Ovary (tissue), 3 donors: Measurements from ENCODE around the gene ABCC4.

ENCODE experiments used
- CTCF ChIP-seq, 3 donors: fragments of 450-650 bp in 2 of 3; fragments of 200-600 bp in 1 of 3; IDR thresholded peaks; one replicate each; pipeline versions ENCODE4 v1.5.1 to v1.8.0; 2016 to 2022; ENCODE audit warnings: antibody characterized with exemption in 3 of 3, mild to moderate bottlenecking in 1 of 3
- POLR2A ChIP-seq: fragments of 450-650 bp; IDR thresholded peaks from one replicate; pipeline ENCODE4 v1.6.1; 2017; ENCODE audit warnings: antibody characterized with exemption, mild to moderate bottlenecking, moderate library complexity
- donor health status: DM: no; HTN: no; CAD: no.

GRCh38 chr13:95044452-95045205, 256.6 kb downstream of the ABCC4 start:
- TF ChIP-seq CTCF (IDR thresholded peaks at IDR 0.05) (no peak), POLR2A (no peak)
